ENCODE results near the gene ABI1.

The ABI1 gene

GRCh38 chr10:26765549-26765948 is 95.2 kb downstream of the ABI1 start:
- no peaks in the 10 kb centered on the region for H3K27me3 ChIP-seq (ENCODE audit: insufficient read depth, low read depth)
- no peaks in the 10 kb centered on the region for H4K20me1 ChIP-seq (ENCODE audit: insufficient read depth)

GRCh38 chr10:26759008-26759407 is 101.8 kb downstream of the ABI1 start:
- no peak for TF ChIP-seq CTCF (conservative IDR thresholded peaks at IDR 0.05; ENCODE audit: low read depth, low read length)
- no peak overlapping the region for H2AFZ ChIP-seq (ENCODE audit: low read depth)
- peaks cover 36% of the 10 kb centered on the region for H3K4me1 ChIP-seq (ENCODE audit: low read depth, poor library complexity, severe bottlenecking)
- no peak overlapping the region for H3K4me3 ChIP-seq (IDR thresholded peaks at IDR 0.05; ENCODE audit: insufficient read depth, low read depth, low read length)
- no peaks in the 10 kb centered on the region for H3K36me3 ChIP-seq (ENCODE audit: insufficient read depth)
- H3K79me2 ChIP-seq (ENCODE audit: insufficient read depth, low read depth): no peaks in the 10 kb centered on the region
- no peak overlapping the region for H3K9ac ChIP-seq
- H3K4me2 ChIP-seq: no peak overlapping the region
- no peaks in the 10 kb centered on the region for H3K27me3 ChIP-seq (ENCODE audit: insufficient read depth, low read depth)
- H3K27ac ChIP-seq: no peak overlapping the region
- H4K20me1 ChIP-seq (ENCODE audit: insufficient read depth): no peaks in the 10 kb centered on the region; the same call in 1 of the 2 replicates

More at GRCh38 chr10:26765549-26765948, 95.2 kb downstream of the ABI1 start:
- no peak overlapping the region for H3K9ac ChIP-seq
- peaks cover 3% of the 10 kb centered on the region for H3K4me1 ChIP-seq (ENCODE audit: low read depth, poor library complexity, severe bottlenecking)
- TF ChIP-seq CTCF (conservative IDR thresholded peaks at IDR 0.05; ENCODE audit: low read depth, low read length): no peak
- no peak overlapping the region for H3K4me3 ChIP-seq (IDR thresholded peaks at IDR 0.05; ENCODE audit: insufficient read depth, low read depth, low read length)
- H2AFZ ChIP-seq (ENCODE audit: low read depth): no peak overlapping the region
- H3K27ac ChIP-seq: no peak overlapping the region
- no peaks in the 10 kb centered on the region for H3K36me3 ChIP-seq (ENCODE audit: insufficient read depth)
- peaks cover 11% of the 10 kb centered on the region for H3K79me2 ChIP-seq (ENCODE audit: insufficient read depth, low read depth)
- no peak overlapping the region for H3K4me2 ChIP-seq

- Histone ChIP-seq H3K4me1 (ENCODE audit: low read depth, poor library complexity, severe bottlenecking) (peaks cover 32% of the 10 kb centered on the region), H3K4me2 (peak overlapping the region; percentile 18; the same call in 1 of the 2 replicates), H3K27ac (peak overlapping the region; percentile 15; the same call in 1 of the 2 replicates), H3K36me3 (ENCODE audit: insufficient read depth) (no peaks in the 10 kb centered on the region), H3K79me2 (ENCODE audit: insufficient read depth, low read depth) (no peaks in the 10 kb centered on the region), H2AFZ (ENCODE audit: low read depth) (no peak overlapping the region), H3K9ac (no peak overlapping the region), H3K27me3 (ENCODE audit: insufficient read depth, low read depth) (no peaks in the 10 kb centered on the region), H4K20me1 (ENCODE audit: insufficient read depth) (no peaks in the 10 kb centered on the region; the same call in 1 of the 2 replicates), H3K4me3 (IDR thresholded peaks at IDR 0.05; ENCODE audit: insufficient read depth, low read depth, low read length) (no peak overlapping the region)
- no peak for TF ChIP-seq CTCF (conservative IDR thresholded peaks at IDR 0.05; ENCODE audit: low read depth, low read length)
Observed at GRCh38 chr10:26755443-26755903, 105.3 kb downstream of the ABI1 start.

GRCh38 chr10:26746061-26746460 is 114.7 kb downstream of the ABI1 start:
- H3K27me3 ChIP-seq (ENCODE audit: insufficient read depth, low read depth): no peaks in the 10 kb centered on the region
- H3K27ac ChIP-seq: 0 out of 2 replicates have a peak overlapping the region, but pooled peaks have one; percentile 11
- no peak overlapping the region for H2AFZ ChIP-seq (ENCODE audit: low read depth)
- no peak overlapping the region for H3K4me3 ChIP-seq (IDR thresholded peaks at IDR 0.05; ENCODE audit: insufficient read depth, low read depth, low read length)
- H3K4me1 ChIP-seq (ENCODE audit: low read depth, poor library complexity, severe bottlenecking): peaks cover 14% of the 10 kb centered on the region
- TF ChIP-seq CTCF (conservative IDR thresholded peaks at IDR 0.05; ENCODE audit: low read depth, low read length): no peak
- 0 out of 2 replicates have a peak, but pooled peaks cover 3% of the 10 kb centered on the region for H3K79me2 ChIP-seq (ENCODE audit: insufficient read depth, low read depth)
- no peaks in the 10 kb centered on the region for H4K20me1 ChIP-seq (ENCODE audit: insufficient read depth)
- H3K36me3 ChIP-seq (ENCODE audit: insufficient read depth): no peaks in the 10 kb centered on the region; the same call in 1 of the 2 replicates
- H3K4me2 ChIP-seq: no peak overlapping the region
- H3K9ac ChIP-seq: no peak overlapping the region

Data from KMS-11 (cell line).